Measurements from ENCODE around the gene BHLHE40. TPM values are rescaled to one million over a fixed set of nuclear protein-coding genes. Genes with fewer than 3 reads are reported as not detected.

BHLHE40 gene
- total RNA-seq, 1 experiment from 2014 or later, result 3.5 TPM

DNA sequence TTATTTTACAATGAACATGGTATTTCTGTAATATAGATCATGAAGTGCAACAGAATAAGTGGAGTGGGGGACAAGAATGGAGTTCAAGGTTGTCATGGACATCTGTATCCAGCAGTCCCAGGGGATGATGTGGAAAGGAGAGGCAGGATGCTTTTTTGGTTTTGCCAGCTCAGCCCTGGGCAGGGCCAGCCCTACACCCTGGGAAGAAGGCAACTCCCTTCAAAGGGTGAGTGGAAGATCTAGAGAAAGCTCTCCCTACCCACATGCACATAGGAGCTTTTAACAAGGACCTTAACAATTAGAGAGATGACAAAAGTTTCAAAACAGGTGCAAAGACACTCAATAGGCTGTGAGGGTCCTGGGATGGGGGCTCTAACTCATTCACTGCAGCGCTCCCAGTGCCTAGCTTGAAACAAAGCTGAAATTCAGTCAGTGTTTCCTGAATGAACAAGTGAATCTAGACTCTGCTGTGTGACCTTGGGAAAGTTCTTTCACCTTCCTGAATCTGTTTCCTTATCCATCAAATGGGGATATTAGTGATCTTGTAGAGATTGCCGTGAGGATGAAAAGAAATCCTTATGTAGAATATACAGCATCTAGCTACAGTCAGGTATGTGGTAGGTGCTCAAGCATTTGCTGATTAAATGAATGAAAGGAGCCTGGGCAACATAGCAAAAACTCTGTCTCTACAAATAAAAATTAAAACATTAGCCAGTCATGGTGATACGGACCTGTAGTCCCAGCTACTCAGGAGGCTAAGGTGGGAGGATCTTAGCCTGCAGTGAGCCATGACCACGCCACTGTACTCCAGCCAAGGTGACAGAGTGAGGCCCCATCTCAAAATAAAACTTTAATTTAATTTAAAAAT, 14.3 kb downstream of the BHLHE40 start:
- BruUV-seq (replicated peaks), result no TSS peak
- DNase-seq (ENCODE audit: low spot score), result no peak
- Histone ChIP-seq H3K36me3 (ENCODE audit: insufficient read depth, low read length, poor library complexity, severe bottlenecking) (no peaks in the 10 kb centered on the region), H3K4me1 (ENCODE audit: insufficient read depth, low read length, poor library complexity, severe bottlenecking) (no peaks in the 10 kb centered on the region), H3K27me3 (replicated peaks; ENCODE audit: insufficient read depth, low read depth, low read length, poor library complexity) (no peaks in the 10 kb centered on the region), H3K27ac (ENCODE audit: low read depth, low read length, poor library complexity, severe bottlenecking) (no peak overlapping the region), H3K9me3 (ENCODE audit: low read depth, low read length, poor library complexity, severe bottlenecking) (no peaks in the 10 kb centered on the region), H3K4me3 (ENCODE audit: low read depth, low read length, poor library complexity, severe bottlenecking) (no peak overlapping the region)
- TF ChIP-seq EZH2 (IDR thresholded peaks at IDR 0.05; ENCODE audit: borderline replicate concordance, low read depth, low read length, poor library complexity, severe bottlenecking), result no peak
- TF ChIP-seq, protein P1, sequence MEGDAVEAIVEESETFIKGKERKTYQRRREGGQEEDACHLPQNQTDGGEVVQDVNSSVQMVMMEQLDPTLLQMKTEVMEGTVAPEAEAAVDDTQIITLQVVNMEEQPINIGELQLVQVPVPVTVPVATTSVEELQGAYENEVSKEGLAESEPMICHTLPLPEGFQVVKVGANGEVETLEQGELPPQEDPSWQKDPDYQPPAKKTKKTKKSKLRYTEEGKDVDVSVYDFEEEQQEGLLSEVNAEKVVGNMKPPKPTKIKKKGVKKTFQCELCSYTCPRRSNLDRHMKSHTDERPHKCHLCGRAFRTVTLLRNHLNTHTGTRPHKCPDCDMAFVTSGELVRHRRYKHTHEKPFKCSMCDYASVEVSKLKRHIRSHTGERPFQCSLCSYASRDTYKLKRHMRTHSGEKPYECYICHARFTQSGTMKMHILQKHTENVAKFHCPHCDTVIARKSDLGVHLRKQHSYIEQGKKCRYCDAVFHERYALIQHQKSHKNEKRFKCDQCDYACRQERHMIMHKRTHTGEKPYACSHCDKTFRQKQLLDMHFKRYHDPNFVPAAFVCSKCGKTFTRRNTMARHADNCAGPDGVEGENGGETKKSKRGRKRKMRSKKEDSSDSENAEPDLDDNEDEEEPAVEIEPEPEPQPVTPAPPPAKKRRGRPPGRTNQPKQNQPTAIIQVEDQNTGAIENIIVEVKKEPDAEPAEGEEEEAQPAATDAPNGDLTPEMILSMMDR (conservative IDR thresholded peaks at IDR 0.05; ENCODE audit: low read depth, low read length), result no peak
- CTCF ChIA-PET, result no interaction called here
- intact Hi-C loops (cut with micrococcal nuclease; ENCODE audit: unreplicated experiment), result no loop called here
- POLR2A ChIA-PET (ENCODE audit: low non-redundant PET), result no interaction called here

DNA sequence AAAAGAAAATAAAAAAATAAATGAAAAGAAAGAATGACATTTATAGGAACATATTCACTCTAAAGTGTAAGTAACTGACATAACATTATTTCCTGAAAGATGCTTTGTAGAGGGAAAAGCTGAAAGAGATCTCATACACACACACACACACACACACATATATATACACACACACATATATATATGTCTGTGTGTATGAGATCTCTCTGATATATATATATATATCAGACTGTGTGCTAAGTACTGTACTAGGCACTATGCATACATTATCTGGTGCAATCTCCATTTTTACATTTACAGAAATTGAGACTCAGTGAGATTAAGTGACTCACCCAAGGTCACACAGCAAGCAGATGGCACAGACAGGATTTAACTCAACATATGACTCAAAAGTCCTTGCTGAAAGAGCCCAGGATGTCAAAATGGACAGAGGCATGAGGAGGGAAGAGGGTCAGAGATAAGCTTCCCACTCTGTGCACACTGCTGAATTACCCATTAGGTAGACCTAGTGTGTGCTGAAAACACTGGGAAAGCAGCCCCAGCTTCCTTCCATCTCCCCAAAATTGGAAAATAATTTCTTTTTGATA, 15.0 kb downstream of the BHLHE40 start:
- ChIA-PET CTCF (no interaction called here), POLR2A (ENCODE audit: low non-redundant PET) (no interaction called here)
- Histone ChIP-seq H3K36me3 (ENCODE audit: insufficient read depth, low read length, poor library complexity, severe bottlenecking) (no peaks in the 10 kb centered on the region), H3K4me3 (ENCODE audit: low read depth, low read length, poor library complexity, severe bottlenecking) (no peak overlapping the region), H3K27me3 (replicated peaks; ENCODE audit: insufficient read depth, low read depth, low read length, poor library complexity) (no peaks in the 10 kb centered on the region), H3K4me1 (ENCODE audit: insufficient read depth, low read length, poor library complexity, severe bottlenecking) (no peaks in the 10 kb centered on the region), H3K9me3 (ENCODE audit: low read depth, low read length, poor library complexity, severe bottlenecking) (no peaks in the 10 kb centered on the region), H3K27ac (ENCODE audit: low read depth, low read length, poor library complexity, severe bottlenecking) (no peak overlapping the region)
- no peak for TF ChIP-seq EZH2 (IDR thresholded peaks at IDR 0.05; ENCODE audit: borderline replicate concordance, low read depth, low read length, poor library complexity, severe bottlenecking)
- TF ChIP-seq, protein P1 (conservative IDR thresholded peaks at IDR 0.05; ENCODE audit: low read depth, low read length), result no peak
- DNase-seq (ENCODE audit: low spot score), result no peak
- intact Hi-C loops (cut with micrococcal nuclease; ENCODE audit: unreplicated experiment), result no loop called here
- BruUV-seq (replicated peaks), result no TSS peak

DNA sequence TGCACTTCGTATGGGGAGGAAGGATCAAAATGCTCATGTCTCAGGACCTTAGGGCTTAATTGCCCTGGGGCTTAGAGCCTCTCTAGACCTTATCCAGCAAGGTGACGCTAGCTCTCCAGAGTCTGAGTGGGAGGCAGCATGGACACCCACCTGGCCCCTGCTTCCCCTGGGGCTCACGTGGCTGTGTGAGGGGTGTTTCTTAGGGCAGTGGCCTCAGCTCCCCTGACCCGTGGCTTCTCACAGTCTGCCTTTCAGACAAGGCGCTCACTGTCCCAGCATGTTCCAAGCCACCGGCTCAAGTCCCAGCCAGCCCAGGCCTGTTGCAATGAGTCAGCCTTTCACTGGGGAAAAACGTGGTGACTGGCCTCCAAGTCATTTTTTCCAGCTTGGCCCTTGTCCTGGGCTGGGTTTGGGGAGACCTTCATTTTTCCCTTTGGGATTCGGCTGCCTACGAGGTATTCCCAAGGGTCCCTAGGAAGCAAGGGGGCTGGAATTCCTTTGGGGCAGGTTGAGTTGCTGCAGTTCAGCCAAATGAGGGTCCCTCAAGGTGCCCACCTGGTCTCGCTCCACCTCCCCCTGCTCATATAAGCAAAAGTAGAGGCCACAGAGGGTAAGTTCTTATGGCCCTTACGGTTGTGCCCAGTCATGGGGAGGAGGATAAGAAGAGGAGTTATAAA, 15.7 kb downstream of the BHLHE40 start:
- ChIA-PET CTCF (no interaction called here), POLR2A (ENCODE audit: low non-redundant PET) (no interaction called here)
- Histone ChIP-seq H3K4me3 (ENCODE audit: low read depth, low read length, poor library complexity, severe bottlenecking) (no peak overlapping the region), H3K27ac (ENCODE audit: low read depth, low read length, poor library complexity, severe bottlenecking) (no peak overlapping the region), H3K4me1 (ENCODE audit: insufficient read depth, low read length, poor library complexity, severe bottlenecking) (no peaks in the 10 kb centered on the region), H3K36me3 (ENCODE audit: insufficient read depth, low read length, poor library complexity, severe bottlenecking) (no peaks in the 10 kb centered on the region), H3K9me3 (ENCODE audit: low read depth, low read length, poor library complexity, severe bottlenecking) (no peaks in the 10 kb centered on the region), H3K27me3 (replicated peaks; ENCODE audit: insufficient read depth, low read depth, low read length, poor library complexity) (no peaks in the 10 kb centered on the region)
- intact Hi-C loops (cut with micrococcal nuclease; ENCODE audit: unreplicated experiment), result no loop called here
- TF ChIP-seq, protein P1 (conservative IDR thresholded peaks at IDR 0.05; ENCODE audit: low read depth, low read length), result no peak
- TF ChIP-seq EZH2 (IDR thresholded peaks at IDR 0.05; ENCODE audit: borderline replicate concordance, low read depth, low read length, poor library complexity, severe bottlenecking), result no peak
- BruUV-seq (replicated peaks), result no TSS peak
- DNase-seq (ENCODE audit: low spot score), result no peak
